ENCODE measurements around the gene UNKL. TPM values are rescaled to one million over a fixed set of nuclear protein-coding genes. Genes with fewer than 3 reads are reported as not detected.

Gene UNKL
- total RNA-seq, 1 donor from 2014 or later: 13.4 TPM

- no peaks in the 10 kb centered on the region for H3K9me3 ChIP-seq (replicated peaks)
- no peak for TF ChIP-seq CTCF (IDR thresholded peaks at IDR 0.05; ENCODE audit: borderline replicate concordance)
- H3K36me3 ChIP-seq: peaks cover 78% of the 10 kb centered on the region
- no peaks in the 10 kb centered on the region for H3K27me3 ChIP-seq (ENCODE audit: low read depth)
- no peak overlapping the region for H3K4me3 ChIP-seq
- intact Hi-C loops (cut with micrococcal nuclease): no loop called here
- DNase-seq: no peak
- no peak overlapping the region for H3K27ac ChIP-seq (replicated peaks)
- H3K4me1 ChIP-seq: no peaks in the 10 kb centered on the region
These were observed 24.7 kb downstream of the UNKL start for GRCh38 chr16:1389762-1390161.

DNA sequence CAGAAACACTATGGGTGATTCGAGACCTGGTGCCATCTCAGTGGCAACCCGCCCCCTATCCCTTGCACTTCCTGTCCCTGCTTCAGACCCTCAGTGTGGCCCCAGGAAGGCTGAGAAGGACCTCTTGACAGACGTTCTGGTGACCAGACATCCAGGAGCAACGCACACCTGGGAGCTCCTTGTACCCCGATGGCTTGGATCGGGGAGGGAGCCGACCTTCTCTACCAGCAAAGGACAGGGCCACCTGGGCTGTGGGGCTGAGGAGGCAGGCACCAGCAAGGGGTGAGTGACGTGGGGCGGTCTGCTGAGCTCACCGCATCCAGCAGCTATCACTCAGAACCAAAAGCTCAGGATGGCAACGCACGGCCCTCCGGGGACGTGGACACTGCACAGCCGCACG lies 27.2 kb downstream of the UNKL start:
- intact Hi-C loops (cut with micrococcal nuclease): no loop called here
- TF ChIP-seq CTCF (IDR thresholded peaks at IDR 0.05; ENCODE audit: borderline replicate concordance): no peak
- no peak for DNase-seq
- Histone ChIP-seq H3K4me3 (no peak overlapping the region), H3K27me3 (ENCODE audit: low read depth) (no peaks in the 10 kb centered on the region), H3K9me3 (replicated peaks) (no peaks in the 10 kb centered on the region), H3K36me3 (peaks cover 64% of the 10 kb centered on the region), H3K27ac (replicated peaks) (no peak overlapping the region), H3K4me1 (no peaks in the 10 kb centered on the region)

- Histone ChIP-seq H3K36me3 (peaks cover 54% of the 10 kb centered on the region), H3K4me1 (no peaks in the 10 kb centered on the region), H3K9me3 (replicated peaks) (no peaks in the 10 kb centered on the region), H3K27me3 (ENCODE audit: low read depth) (no peaks in the 10 kb centered on the region), H3K27ac (replicated peaks) (no peak overlapping the region), H3K4me3 (no peak overlapping the region)
- DNase-seq: no peak
- no peak for TF ChIP-seq CTCF (IDR thresholded peaks at IDR 0.05; ENCODE audit: borderline replicate concordance)
- intact Hi-C loops (cut with micrococcal nuclease): no loop called here
These were observed 29.3 kb downstream of the UNKL start for GRCh38 chr16:1385232-1385631.

DNA sequence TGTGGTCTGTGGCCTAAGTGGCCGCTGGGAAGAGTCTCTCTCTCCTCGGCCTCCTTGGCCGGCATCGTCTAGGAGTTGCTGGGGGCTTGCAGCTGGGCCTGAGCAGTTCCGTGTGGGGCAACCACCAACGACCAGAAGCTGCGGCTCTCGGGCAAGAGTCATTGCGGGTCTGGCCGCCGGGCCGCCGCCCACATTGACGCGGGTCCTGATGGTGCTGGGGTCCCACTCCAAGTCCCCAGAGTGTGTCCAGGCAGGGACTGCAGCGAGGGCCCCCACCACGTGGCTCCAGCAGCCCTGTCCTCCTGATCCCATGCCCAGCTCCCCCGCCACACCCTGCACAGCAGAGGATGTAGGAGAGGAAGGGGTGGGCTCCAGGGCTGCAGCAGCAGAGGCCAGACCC lies 30.9 kb downstream of the UNKL start:
- Histone ChIP-seq H3K27me3 (ENCODE audit: low read depth) (no peaks in the 10 kb centered on the region), H3K9me3 (replicated peaks) (no peaks in the 10 kb centered on the region), H3K36me3 (peaks cover 37% of the 10 kb centered on the region), H3K4me3 (no peak overlapping the region), H3K4me1 (peaks cover 9% of the 10 kb centered on the region), H3K27ac (replicated peaks) (no peak overlapping the region)
- DNase-seq: no peak
- intact Hi-C loops (cut with micrococcal nuclease): no loop called here
- TF ChIP-seq CTCF (IDR thresholded peaks at IDR 0.05; ENCODE audit: borderline replicate concordance): no peak

- H3K9me3 ChIP-seq (replicated peaks): no peaks in the 10 kb centered on the region
- peaks cover 30% of the 10 kb centered on the region for H3K36me3 ChIP-seq
- DNase-seq: no peak
- no peaks in the 10 kb centered on the region for H3K27me3 ChIP-seq (ENCODE audit: low read depth)
- peaks cover 20% of the 10 kb centered on the region for H3K4me1 ChIP-seq
- no peak overlapping the region for H3K27ac ChIP-seq (replicated peaks)
- TF ChIP-seq CTCF (IDR thresholded peaks at IDR 0.05; ENCODE audit: borderline replicate concordance): no peak
- no peak overlapping the region for H3K4me3 ChIP-seq
- intact Hi-C loops (cut with micrococcal nuclease): no loop called here
These were observed 32.7 kb downstream of the UNKL start for GRCh38 chr16:1381612-1382406.

Measured in left ventricle myocardium inferior (tissue), 1 donor.